B cell (primary cell): ENCODE data around the gene KCTD5. TPM values are rescaled to one million over a fixed set of nuclear protein-coding genes. Genes with fewer than 3 reads are reported as not detected.
A peak's percentile ranks its signal among the peaks of the same experiment; 100 is the strongest.

Source experiments
- ATAC-seq: fragments of 200-7000 bp; cut with Tn5 transposase; one replicate; pipeline ENCODE4 v1.10.0; 2021; ENCODE audit warnings: low read depth, mild to moderate bottlenecking, moderate number of reproducible peaks, moderate library complexity
- CTCF ChIA-PET: fragments of 350-600 bp; sonication (Branson Sonifier 250); formaldehyde crosslinking; loops from one replicate; lab custom pipeline; 2021; ENCODE audit warnings: antibody characterized with exemption, inconsistent platforms; lab: Charles Lee
- POLR2A ChIA-PET: fragments of 350-600 bp; sonication (Branson Sonifier 250); formaldehyde crosslinking; loops from one replicate; lab custom pipeline; 2021; ENCODE audit warnings: antibody characterized with exemption; lab: Charles Lee
- DNase-seq: peaks from one replicate; pipeline ENCODE4 v3.0.0; 2013
- H2AFZ ChIP-seq: 2 replicates; pipeline ENCODE4 v1.6.1; 2012; ENCODE audit warnings: mild to moderate bottlenecking, low read depth, low read length; ENCODE audit not compliant: insufficient read depth, poor library complexity, severe bottlenecking
- H3K27ac ChIP-seq, 2 donors: 1 replicate in 1 of 2; 2 replicates in 1 of 2; pipeline ENCODE4 v1.5.1; 2012 to 2013; ENCODE audit warnings: low read length in 2 of 2, mild to moderate bottlenecking in 2 of 2, moderate library complexity in 1 of 2
- H3K27me3 ChIP-seq, 4 experiments: fragments of 200-600 bp in 1 of 4; sonication (generic) in 1 of 4; replicated peaks in 1 of 4; 1 replicate in 2 of 4; 2 replicates in 2 of 4; pipeline versions ENCODE4 v1.6.1 to v1.7.0; 2013 to 2016; ENCODE audit warnings: low read length in 3 of 4, mild to moderate bottlenecking in 2 of 4, mixed read lengths in 1 of 4, moderate library complexity in 1 of 4; ENCODE audit not compliant: insufficient read depth in 4 of 4, control insufficient read depth in 3 of 4; ENCODE audit errors: control extremely low read depth in 1 of 4
- H3K36me3 ChIP-seq, 2 experiments: replicated peaks in 1 of 2; 1 replicate in 1 of 2; 2 replicates in 1 of 2; pipeline versions ENCODE4 v1.6.1 to v1.7.1; 2013; ENCODE audit warnings: low read length in 1 of 2; ENCODE audit not compliant: insufficient read depth in 2 of 2, control insufficient read depth in 1 of 2; ENCODE audit errors: control extremely low read depth in 1 of 2, extremely low read depth in 1 of 2
- H3K4me1 ChIP-seq, 2 donors: fragments of 200-600 bp in 1 of 2; sonication (generic) in 1 of 2; 1 replicate in 1 of 2; 2 replicates in 1 of 2; pipeline versions ENCODE4 v1.5.1 to v1.6.1; 2013 to 2017; ENCODE audit warnings: low read length in 2 of 2; ENCODE audit not compliant: control insufficient read depth in 2 of 2, insufficient read depth in 2 of 2
- H3K4me2 ChIP-seq: replicated peaks from 2 replicates; pipeline ENCODE3; 2012; ENCODE audit warnings: mild to moderate bottlenecking, low read depth, low read length; ENCODE audit not compliant: poor library complexity, severe bottlenecking
- H3K4me3 ChIP-seq, 5 experiments: fragments of 200-600 bp in 1 of 5; sonication (generic) in 1 of 5; 1 replicate in 3 of 5; 2 replicates in 2 of 5; pipeline versions ENCODE4 v1.5.1 to v1.7.0; 2011 to 2016; ENCODE audit warnings: low read length in 4 of 5, mild to moderate bottlenecking in 4 of 5, low read depth in 2 of 5, control low read depth in 1 of 5, moderate library complexity in 1 of 5; ENCODE audit not compliant: insufficient read depth in 1 of 5; ENCODE audit errors: control extremely low read depth in 1 of 5, extremely low read depth in 1 of 5
- H3K79me2 ChIP-seq: fragments of 200-600 bp; sonication (generic); one replicate; pipeline ENCODE4 v1.6.0; 2016; ENCODE audit warnings: low read length; ENCODE audit not compliant: control insufficient read depth, insufficient read depth
- H3K9ac ChIP-seq: fragments of 200-600 bp; sonication (generic); 2 replicates; pipeline ENCODE4 v1.6.1; 2017; ENCODE audit warnings: mild to moderate bottlenecking, low read length, moderate library complexity
- H3K9me3 ChIP-seq, 3 donors: one replicate each; pipeline versions ENCODE4 v1.6.1 to v1.7.1; 2013; ENCODE audit warnings: low read length in 2 of 3; ENCODE audit not compliant: control insufficient read depth in 2 of 3, insufficient read depth in 1 of 3; ENCODE audit errors: control extremely low read depth in 1 of 3
- H4K20me1 ChIP-seq: 2 replicates; pipeline ENCODE4 v1.6.0; 2012; ENCODE audit warnings: mild to moderate bottlenecking, low read length; ENCODE audit not compliant: insufficient read depth, control insufficient read depth, poor library complexity, severe bottlenecking
- H3K27ac Mint-ChIP-seq: one replicate; pipeline ENCODE4 v1.8.0; 2021; ENCODE audit warnings: mixed read lengths
- H3K27me3 Mint-ChIP-seq: one replicate; pipeline ENCODE4 v1.8.0; 2021; ENCODE audit warnings: mixed read lengths
- H3K4me1 Mint-ChIP-seq: one replicate; pipeline ENCODE4 v1.8.0; 2021; ENCODE audit warnings: mixed read lengths
- H3K4me3 Mint-ChIP-seq: one replicate; pipeline ENCODE4 v1.8.0; 2021; ENCODE audit warnings: mixed read lengths
- H3K9me3 Mint-ChIP-seq: one replicate; pipeline ENCODE4 v1.8.0; 2022; ENCODE audit warnings: mixed read lengths; ENCODE audit not compliant: insufficient read depth
- CTCF ChIP-seq: fragments of 200-600 bp; IDR thresholded peaks from one replicate; pipeline ENCODE4 v1.8.0; 2022; ENCODE audit warnings: antibody characterized with exemption, mild to moderate bottlenecking
- EZH2 ChIP-seq: IDR thresholded peaks from 2 replicates; pipeline ENCODE4 v1.6.1; 2012; ENCODE audit warnings: borderline replicate concordance, low read depth, mild to moderate bottlenecking, moderate library complexity, low read length; ENCODE audit not compliant: insufficient read depth, poor library complexity, severe bottlenecking
- WGBS: methylation state at CpG from one replicate; pipeline ENCODE4 v1.1.5; 2013; ENCODE audit warnings: missing lambda C conversion rate; ENCODE audit not compliant: insufficient coverage; 5-methylcytosine and 5-hydroxymethylcytosine counted together
- intact Hi-C: fragments of 100-400 bp; cut with micrococcal nuclease; formaldehyde crosslinking; loops from one replicate; pipeline ENCODE4 v1.10.0; 2022
- polyA plus RNA-seq: library from polyadenylated mRNA; depleted of rRNA; stranded (reverse); fragments of >200 nt; gene quantifications from 2 replicates; pipeline ENCODE4 v1.2.3, GENCODE V29; 2012
- total RNA-seq, 2 donors: library from RNA; stranded (reverse); fragments of 120-200 nt in 1 of 2; gene quantifications; 1 replicate in 1 of 2; 2 replicates in 1 of 2; pipeline versions ENCODE4 v1.2.3 to v1.2.4, GENCODE V29; 2013 to 2022

The KCTD5 gene
- total and polyA plus RNA-seq, 2 donors (not counting 1 experiment from before 2014, with no cell fraction given), result 17.2 to 37.3 TPM

- Histone ChIP-seq H3K9me3 (peaks cover 0 to 10% (median 3%) of the 10 kb centered on the region in 3 donors), H3K79me2 (peaks cover 73% of the 10 kb centered on the region), H3K27me3 (no peaks in the 10 kb centered on the region), H3K27ac (peak overlapping the region; percentile 95 to 98), H3K9ac (peak overlapping the region; percentile 92), H3K36me3 (peaks cover 0 to 16% of the 10 kb centered on the region in 2 experiments), H4K20me1 (peaks cover 53% of the 10 kb centered on the region), H3K4me2 (peak overlapping the region; percentile 97), H3K4me1 (peaks cover 36 to 45% of the 10 kb centered on the region in 2 donors), H2AFZ (peak overlapping the region; percentile 99), H3K4me3 (peak overlapping the region; percentile 68 to 97 (median 78))
- Mint-ChIP-seq H3K4me3 (peak overlapping the region; percentile 95), H3K27me3 (no peaks in the 10 kb centered on the region), H3K4me1 (peaks cover 53% of the 10 kb centered on the region), H3K9me3 (peaks cover 2% of the 10 kb centered on the region), H3K27ac (peak overlapping the region; percentile 99)
- intact Hi-C loops, result loop anchor here (1.0 to 5.0 kb wide), 5 partner anchors 24 to 269 kb away; partner anchors contain the start of genes ELOB, FLYWCH1, FLYWCH2 and HCFC1R1
- DNase-seq, result no peak
- under 1% methylated on average over 60 of the region's 82 CpGs for WGBS
- TF ChIP-seq CTCF (no peak), EZH2 (no peak)
- ChIA-PET CTCF (interaction anchor here (0.6 to 0.7 kb wide), 2 partner anchors 115 to 1972 kb away, joined by 3 read pairs; no protein-coding TSS in a partner anchor), POLR2A (interaction anchor here (0.6 to 3.5 kb wide), 3 partner anchors 14 to 24 kb away, joined by 3 to 31 read pairs (median 3); partner anchors contain the start of gene ELOB)
- ATAC-seq, result peak; percentile 42
Observed at GRCh38 chr16:2752850-2753732, 70.8 kb downstream of the KCTD5 start.
